Heart left ventricle (tissue), 16 donors: ENCODE data around the gene CIB1. TPM values are rescaled to one million over a fixed set of nuclear protein-coding genes. Genes with fewer than 3 reads are reported as not detected.

ENCODE experiments used
- ATAC-seq, 4 donors: fragments of 200-7000 bp; cut with Tn5 transposase; one replicate each; pipeline ENCODE4 v1.9.1; 2020 to 2022; ENCODE audit warnings: moderate library complexity in 4 of 4, mild to moderate bottlenecking in 3 of 4, moderate number of reproducible peaks in 1 of 4
- DNase-seq, 5 donors: peaks; one replicate each; pipeline ENCODE4 v3.0.0-alpha.2; 2020
- H3K27ac ChIP-seq, 12 donors: fragments of 200-600 bp; sonication (generic) in 4 of 12; one replicate each; pipeline versions ENCODE4 v1.5.0 to v1.8.0; 2016 to 2022; ENCODE audit warnings: mild to moderate bottlenecking in 2 of 12
- H3K27me3 ChIP-seq, 9 donors: fragments of 200-600 bp; sonication (generic) in 2 of 9; one replicate each; pipeline versions ENCODE4 v1.5.1 to v1.8.0; 2016 to 2022; ENCODE audit warnings: mild to moderate bottlenecking in 3 of 9
- H3K36me3 ChIP-seq, 9 donors: fragments of 200-600 bp; sonication (generic) in 2 of 9; one replicate each; pipeline versions ENCODE4 v1.5.0 to v1.8.0; 2018 to 2022; ENCODE audit warnings: mild to moderate bottlenecking in 2 of 9
- H3K4me1 ChIP-seq, 12 donors: fragments of 200-600 bp; sonication (generic) in 4 of 12; one replicate each; pipeline versions ENCODE4 v1.5.0 to v1.8.0; 2016 to 2022; ENCODE audit warnings: mild to moderate bottlenecking in 3 of 12
- H3K4me3 ChIP-seq, 12 donors: fragments of 200-600 bp; sonication (generic) in 4 of 12; one replicate each; pipeline versions ENCODE4 v1.5.0 to v1.8.0; 2017 to 2022; ENCODE audit warnings: mild to moderate bottlenecking in 9 of 12, moderate library complexity in 4 of 12
- H3K9me3 ChIP-seq, 12 donors: fragments of 200-600 bp; sonication (generic) in 4 of 12; one replicate each; pipeline versions ENCODE4 v1.5.0 to v1.8.0; 2016 to 2022; ENCODE audit warnings: mild to moderate bottlenecking in 1 of 12
- POLR2A ChIP-seq, 2 donors: fragments of 450-650 bp; IDR thresholded peaks; one replicate each; pipeline ENCODE4 v1.6.1; 2017; ENCODE audit warnings: antibody characterized with exemption in 2 of 2, mild to moderate bottlenecking in 2 of 2, moderate library complexity in 2 of 2
- WGBS, 4 donors: extraction: QIAGEN DNeasy Blood & Tissue Kit in 2 of 4; methylation state at CpG; one replicate each; pipeline versions ENCODE4 v1.1.5 to v1.1.7; 2013 to 2018; 5-methylcytosine and 5-hydroxymethylcytosine counted together
- intact Hi-C, 10 donors: fragments of 100-400 bp; cut with DNase I; formaldehyde crosslinking; loops; one replicate each; pipeline versions ENCODE4 v1.11.1 to v1.14.2; 2022
- polyA plus RNA-seq, 2 donors: library from polyadenylated mRNA; stranded (reverse); fragments of 200-250 nt; gene quantifications; one replicate each; pipeline ENCODE4 v1.2.3, GENCODE V29; 2013
- total RNA-seq, 9 donors: library from RNA; depleted of rRNA in 2 of 9; stranded (reverse); fragments of >200 nt in 2 of 9; fragmentation: NEBNext Ultra II Directional in 3 of 9; extraction: Animal tissue kit (Norgen Biotek cat#: 25700) in 3 of 9; gene quantifications; one replicate each; pipeline versions ENCODE4 v1.1.0 to v1.2.4, GENCODE V29; 2016 to 2023
- TF ChIP-seq, protein P1 (sequence below), 12 donors: fragments of 200-600 bp; sonication (generic) in 4 of 12; IDR thresholded peaks; one replicate each; pipeline versions ENCODE4 v1.5.0 to v1.8.0; 2018 to 2022; ENCODE audit warnings: antibody characterized with exemption in 12 of 12, mild to moderate bottlenecking in 5 of 12
- donor health status: ischemic (EF 13 %, LVEDD 7.1; RV severe dilation, severe dysfunction).
- donor health status: healthy with polysubstance abuse.
- donor health status: DM: no; HTN: yes; CAD: no.
- donor health status: DM: no; HTN: no; CAD: no.
- donor health status: ischemic (EF 25% LVEDD 6.9; RV normal size, moderate dysfunction).
- donor health status: ischemic (EF 25% LVEDD 5.7; RV mildly dilated, moderate dysfunction).
- donor health status: healthy.
- donor health status: DM: yes; HTN: yes; CAD: no.
- donor health status: ischemic (EF 35%, LVEDD 5.7; RV mildly dilated, moderate dysfunction).
- donor health status: nonischemic (EF 11% LVEDD 7.7; RV severe dilation, severe dysfunction).
- donor health status: DM: yes; HTN: yes; CAD: no.
- donor health status: PGD.
- donor health status: ischemic (EF 29% LVEDD 5.4; RV normal size, mild dysfunction).
- donor health status: nonischemic (EF 23%, LVEDD 6.1; RV moderate dilation, normal function).

The CIB1 gene
- total and polyA plus RNA-seq, 11 donors = 38.7 to 145 (median 80.8) TPM

DNA sequence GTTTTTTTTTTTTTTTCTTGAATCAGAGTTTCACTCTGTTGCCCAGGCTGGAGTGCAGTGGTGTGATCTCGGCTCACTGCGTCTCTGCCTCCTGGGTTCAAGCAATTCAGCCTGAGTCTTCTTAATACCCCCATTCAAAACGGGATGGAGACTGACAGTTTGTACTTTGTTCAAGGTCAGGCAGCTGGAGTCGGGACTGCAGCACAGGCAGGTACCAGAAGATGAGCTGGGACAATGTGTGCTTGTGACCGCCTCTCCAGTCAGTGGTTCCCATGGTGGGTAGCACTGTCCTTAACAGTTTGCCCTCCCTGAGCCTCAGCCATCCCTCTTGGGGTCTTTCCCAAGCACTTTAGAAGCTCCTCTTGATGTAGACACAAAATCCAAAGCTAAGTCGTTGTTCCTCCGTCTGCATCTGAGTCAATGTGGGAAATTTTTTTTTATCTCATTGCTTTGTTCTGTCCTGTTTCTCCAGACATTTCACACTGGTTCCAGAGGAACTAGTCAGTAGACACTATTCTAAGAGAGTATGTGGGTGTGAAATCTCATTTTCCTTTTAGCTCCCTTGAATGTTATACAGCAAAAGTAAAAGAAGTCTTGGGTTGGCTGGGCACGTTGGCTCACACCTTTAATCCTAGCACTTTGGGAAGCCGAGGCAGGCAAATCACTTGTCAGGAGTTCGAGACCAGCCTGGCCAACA lies 10.3 kb upstream of the CIB1 start:
- intact Hi-C loops = no loop called here
- H3K4me3 ChIP-seq = no peak overlapping the region
- peaks cover 0 to 23% (median 4%) of the 10 kb centered on the region in 12 donors for H3K4me1 ChIP-seq
- 86 to 93% (median 88%) methylated on average over 10 of the region's 10 CpGs for WGBS, 4 donors
- ATAC-seq (no peak), DNase-seq (no peak)
- no peaks in the 10 kb centered on the region for H3K27me3 ChIP-seq
- no peaks in the 10 kb centered on the region for H3K9me3 ChIP-seq
- no peak overlapping the region for H3K27ac ChIP-seq
- no peak for TF ChIP-seq POLR2A (IDR thresholded peaks at IDR 0.05)
- TF ChIP-seq, protein P1, sequence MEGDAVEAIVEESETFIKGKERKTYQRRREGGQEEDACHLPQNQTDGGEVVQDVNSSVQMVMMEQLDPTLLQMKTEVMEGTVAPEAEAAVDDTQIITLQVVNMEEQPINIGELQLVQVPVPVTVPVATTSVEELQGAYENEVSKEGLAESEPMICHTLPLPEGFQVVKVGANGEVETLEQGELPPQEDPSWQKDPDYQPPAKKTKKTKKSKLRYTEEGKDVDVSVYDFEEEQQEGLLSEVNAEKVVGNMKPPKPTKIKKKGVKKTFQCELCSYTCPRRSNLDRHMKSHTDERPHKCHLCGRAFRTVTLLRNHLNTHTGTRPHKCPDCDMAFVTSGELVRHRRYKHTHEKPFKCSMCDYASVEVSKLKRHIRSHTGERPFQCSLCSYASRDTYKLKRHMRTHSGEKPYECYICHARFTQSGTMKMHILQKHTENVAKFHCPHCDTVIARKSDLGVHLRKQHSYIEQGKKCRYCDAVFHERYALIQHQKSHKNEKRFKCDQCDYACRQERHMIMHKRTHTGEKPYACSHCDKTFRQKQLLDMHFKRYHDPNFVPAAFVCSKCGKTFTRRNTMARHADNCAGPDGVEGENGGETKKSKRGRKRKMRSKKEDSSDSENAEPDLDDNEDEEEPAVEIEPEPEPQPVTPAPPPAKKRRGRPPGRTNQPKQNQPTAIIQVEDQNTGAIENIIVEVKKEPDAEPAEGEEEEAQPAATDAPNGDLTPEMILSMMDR (IDR thresholded peaks at IDR 0.05) = no peak
- peaks cover 0 to 32% (median 10%) of the 10 kb centered on the region in 9 donors for H3K36me3 ChIP-seq

DNA sequence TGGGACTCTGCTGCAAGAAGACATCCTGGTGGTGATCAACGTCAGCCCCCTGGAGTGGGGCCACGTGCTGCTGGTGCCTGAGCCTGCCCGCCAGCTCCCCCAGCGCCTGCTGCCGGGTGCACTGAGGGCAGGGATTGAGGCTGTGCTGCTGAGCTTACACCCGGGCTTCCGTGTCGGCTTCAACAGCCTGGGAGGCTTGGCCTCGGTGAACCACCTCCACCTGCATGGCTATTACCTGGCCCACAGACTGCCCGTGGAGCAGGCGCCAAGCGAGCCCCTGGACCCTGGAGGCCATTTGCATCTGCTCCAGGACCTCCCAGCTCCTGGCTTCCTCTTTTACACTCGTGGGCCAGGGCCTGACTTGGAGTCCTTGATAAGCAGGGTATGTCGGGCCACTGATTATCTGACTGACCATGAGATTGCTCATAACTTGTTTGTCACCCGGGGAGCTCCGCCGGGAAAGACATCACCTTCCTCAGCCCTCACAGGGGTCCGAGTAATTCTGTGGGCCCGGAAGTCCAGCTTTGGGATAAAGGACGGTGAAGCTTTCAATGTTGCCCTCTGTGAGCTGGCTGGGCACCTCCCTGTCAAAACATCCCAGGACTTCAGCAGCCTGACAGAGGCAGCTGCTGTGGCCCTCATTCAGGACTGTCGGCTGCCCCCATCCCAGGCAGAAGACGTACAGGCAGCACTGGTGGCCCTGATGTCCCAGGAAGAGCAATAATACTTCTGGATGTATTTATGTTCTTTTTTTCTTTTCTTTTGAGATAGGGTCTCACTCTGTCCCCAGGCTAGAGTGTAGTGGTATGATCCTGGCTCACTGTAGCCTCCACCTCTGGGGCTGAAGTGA lies 7.8 kb upstream of the CIB1 start:
- H3K36me3 ChIP-seq = peaks cover 0 to 56% (median 35%) of the 10 kb centered on the region in 9 donors
- no peak overlapping the region for H3K4me3 ChIP-seq
- H3K27me3 ChIP-seq = no peaks in the 10 kb centered on the region
- H3K4me1 ChIP-seq = peaks cover 0 to 13% (median 0%) of the 10 kb centered on the region in 12 donors
- 43 to 63% (median 49%) methylated on average over 11 to 22 of the region's 22 CpGs for WGBS, 4 donors
- H3K9me3 ChIP-seq = no peaks in the 10 kb centered on the region
- peak in 1 of 5 donors; percentile 56 for DNase-seq
- peak overlapping the region in 6 of 12 donors; percentile 9 to 52 (median 38) for H3K27ac ChIP-seq
- intact Hi-C loops = no loop called here
- peak; percentile 69 to 82 (median 78) for ATAC-seq
- TF ChIP-seq, protein P1 (IDR thresholded peaks at IDR 0.05) = peak in 1 of 12 donors; percentile 5
- TF ChIP-seq POLR2A (IDR thresholded peaks at IDR 0.05) = no peak

DNA sequence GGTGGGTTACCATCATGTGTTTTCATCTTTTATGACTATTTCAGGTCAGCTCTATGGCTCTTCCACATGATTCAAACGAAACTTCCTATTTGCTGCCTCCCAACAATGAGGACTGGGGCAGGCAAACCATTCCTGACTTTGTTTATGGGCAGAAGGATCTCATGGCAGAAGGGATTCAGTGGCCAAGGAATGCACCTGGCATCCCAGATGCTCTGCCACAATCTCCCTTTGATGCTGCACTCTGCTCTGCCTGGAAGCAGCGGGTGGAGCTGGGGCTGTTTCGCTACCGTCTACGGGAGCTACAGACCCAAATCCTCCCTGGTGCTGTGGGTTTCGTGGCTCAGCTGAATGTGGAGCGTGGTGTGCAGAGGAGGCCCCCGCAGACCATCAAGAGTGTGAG lies 7.1 kb upstream of the CIB1 start:
- peak overlapping the region in 3 of 12 donors; percentile 17 to 52 (median 41) for H3K27ac ChIP-seq
- H3K36me3 ChIP-seq = peaks cover 0 to 63% (median 41%) of the 10 kb centered on the region in 9 donors
- DNase-seq = no peak
- no peak for TF ChIP-seq POLR2A (IDR thresholded peaks at IDR 0.05)
- TF ChIP-seq, protein P1 (IDR thresholded peaks at IDR 0.05) = no peak
- H3K27me3 ChIP-seq = no peaks in the 10 kb centered on the region
- ATAC-seq = peak in 1 of 4 donors; percentile 4
- H3K9me3 ChIP-seq = no peaks in the 10 kb centered on the region
- no peak overlapping the region for H3K4me3 ChIP-seq
- intact Hi-C loops = no loop called here
- peaks cover 0 to 13% (median 0%) of the 10 kb centered on the region in 12 donors for H3K4me1 ChIP-seq
- 83 to 88% (median 85%) methylated on average over 6 to 8 of the region's 8 CpGs for WGBS, 4 donors

DNA sequence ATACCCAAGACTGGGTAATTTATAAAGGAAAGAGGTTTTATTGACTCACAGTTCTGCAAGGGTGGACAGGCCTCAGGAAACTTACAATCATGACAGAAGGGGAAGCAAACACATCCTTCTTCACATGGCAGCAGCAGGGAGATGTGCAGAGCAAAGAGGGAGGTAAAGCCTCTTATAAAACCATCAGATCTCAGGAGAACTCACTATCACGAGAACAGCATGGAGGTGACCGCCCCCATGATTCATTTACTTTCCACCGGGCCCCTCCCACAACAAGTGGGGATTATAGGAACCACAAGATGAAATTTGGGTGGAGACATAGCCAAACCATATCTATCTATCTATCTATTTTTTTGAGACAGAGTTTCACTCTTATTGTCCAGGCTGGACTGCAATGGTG lies 5.6 kb upstream of the CIB1 start:
- peaks cover 3 to 21% (median 8%) of the 10 kb centered on the region in 12 donors for H3K4me1 ChIP-seq
- whole genome bisulfite sequencing, 4 donors = 86 to 87% (median 87%) methylated on average over 3 of the region's 3 CpGs
- no peak overlapping the region for H3K27ac ChIP-seq
- no peak overlapping the region for H3K4me3 ChIP-seq
- DNase-seq (no peak), ATAC-seq (no peak)
- H3K27me3 ChIP-seq = no peaks in the 10 kb centered on the region
- no peaks in the 10 kb centered on the region for H3K9me3 ChIP-seq
- TF ChIP-seq, protein P1 (IDR thresholded peaks at IDR 0.05) = no peak
- no peak for TF ChIP-seq POLR2A (IDR thresholded peaks at IDR 0.05)
- intact Hi-C loops = no loop called here
- peaks cover 0 to 67% (median 41%) of the 10 kb centered on the region in 9 donors for H3K36me3 ChIP-seq
